Measurements from ENCODE around the gene PRG3. TPM values are rescaled to one million over a fixed set of nuclear protein-coding genes. Genes with fewer than 3 reads are reported as not detected.
A peak's percentile ranks its signal among the peaks of the same experiment; 100 is the strongest.

PRG3 gene
- total RNA-seq, 1 donor from 2014 or later: not detected

- no peak for TF ChIP-seq CTCF (IDR thresholded peaks at IDR 0.05; ENCODE audit: insufficient read depth, low read length, poor library complexity, severe bottlenecking)
- no peaks in the 10 kb centered on the region for H3K36me3 ChIP-seq (ENCODE audit: control insufficient read depth, insufficient read depth, low read length)
- H3K27me3 ChIP-seq (ENCODE audit: control insufficient read depth, insufficient read depth, low read length): no peaks in the 10 kb centered on the region
- H3K4me3 ChIP-seq (ENCODE audit: low read depth, low read length): no peak overlapping the region
- no peak for DNase-seq (ENCODE audit: low read depth)
Measured at GRCh38 chr11:57414612-57415212, 33.8 kb upstream of the PRG3 start.

- Histone ChIP-seq H3K36me3 (ENCODE audit: control insufficient read depth, insufficient read depth, low read length) (no peaks in the 10 kb centered on the region), H3K4me3 (ENCODE audit: low read depth, low read length) (no peak overlapping the region)
Measured at GRCh38 chr11:57413681-57414080, 32.7 kb upstream of the PRG3 start.

GRCh38 chr11:57410287-57410686 is 29.3 kb upstream of the PRG3 start:
- DNase-seq (ENCODE audit: low read depth): peak; percentile 60

More at GRCh38 chr11:57413681-57414080, 32.7 kb upstream of the PRG3 start:
- H3K27me3 ChIP-seq (ENCODE audit: control insufficient read depth, insufficient read depth, low read length): no peaks in the 10 kb centered on the region
- DNase-seq (ENCODE audit: low read depth): no peak
- no peak for TF ChIP-seq CTCF (IDR thresholded peaks at IDR 0.05; ENCODE audit: insufficient read depth, low read length, poor library complexity, severe bottlenecking)

GRCh38 chr11:57409321-57410100 is 28.6 kb upstream of the PRG3 start:
- Histone ChIP-seq H3K36me3 (ENCODE audit: control insufficient read depth, insufficient read depth, low read length) (peaks cover 2% of the 10 kb centered on the region), H3K27me3 (ENCODE audit: control insufficient read depth, insufficient read depth, low read length) (no peaks in the 10 kb centered on the region), H3K4me3 (ENCODE audit: low read depth, low read length) (no peak overlapping the region)
- no peak for DNase-seq (ENCODE audit: low read depth)
- TF ChIP-seq CTCF (IDR thresholded peaks at IDR 0.05; ENCODE audit: insufficient read depth, low read length, poor library complexity, severe bottlenecking): no peak

More at GRCh38 chr11:57410287-57410686, 29.3 kb upstream of the PRG3 start:
- H3K27me3 ChIP-seq (ENCODE audit: control insufficient read depth, insufficient read depth, low read length): no peaks in the 10 kb centered on the region
- no peak overlapping the region for H3K4me3 ChIP-seq (ENCODE audit: low read depth, low read length)
- peaks cover 2% of the 10 kb centered on the region for H3K36me3 ChIP-seq (ENCODE audit: control insufficient read depth, insufficient read depth, low read length)
- no peak for TF ChIP-seq CTCF (IDR thresholded peaks at IDR 0.05; ENCODE audit: insufficient read depth, low read length, poor library complexity, severe bottlenecking)

GRCh38 chr11:57408771-57409170 is 27.8 kb upstream of the PRG3 start:
- Histone ChIP-seq H3K36me3 (ENCODE audit: control insufficient read depth, insufficient read depth, low read length) (peaks cover 2% of the 10 kb centered on the region), H3K27me3 (ENCODE audit: control insufficient read depth, insufficient read depth, low read length) (no peaks in the 10 kb centered on the region), H3K4me3 (ENCODE audit: low read depth, low read length) (no peak overlapping the region)
- no peak for DNase-seq (ENCODE audit: low read depth)
- no peak for TF ChIP-seq CTCF (IDR thresholded peaks at IDR 0.05; ENCODE audit: insufficient read depth, low read length, poor library complexity, severe bottlenecking)

Data from kidney epithelial cell (primary cell).